ENCODE results near the gene CNTF. TPM values are rescaled to one million over a fixed set of nuclear protein-coding genes. Genes with fewer than 3 reads are reported as not detected.
A peak's percentile ranks its signal among the peaks of the same experiment; 100 is the strongest.

The CNTF gene
- total and polyA plus RNA-seq, 12 donors: 0.16 to 3.0 (median 0.84) TPM

GRCh38 chr11:58582437-58582836 is 40.0 kb upstream of the CNTF start:
- TF ChIP-seq POLR2A (IDR thresholded peaks at IDR 0.05) (no peak), CTCF (IDR thresholded peaks at IDR 0.05) (no peak)
- WGBS, 4 donors: 60 to 67% (median 61%) methylated on average over 1 of the region's 1 CpG
- H3K27me3 ChIP-seq: no peaks in the 10 kb centered on the region
- peak overlapping the region in 1 of 4 donors; percentile 2 for H3K4me3 ChIP-seq
- DNase-seq: no peak
- H3K9me3 ChIP-seq (replicated peaks in 1 of 3): no peaks in the 10 kb centered on the region
- intact Hi-C loops (cut with DNase I): no loop called here
- peaks cover 0 to 7% of the 10 kb centered on the region in 2 donors for H3K36me3 ChIP-seq (replicated peaks in 1 of 2)
- H3K27ac ChIP-seq: no peak overlapping the region
- H3K4me1 ChIP-seq (replicated peaks in 1 of 2): peaks cover 16 to 67% of the 10 kb centered on the region in 2 donors

GRCh38 chr11:58586998-58587397 is 35.5 kb upstream of the CNTF start:
- H3K27me3 ChIP-seq: no peaks in the 10 kb centered on the region
- no peaks in the 10 kb centered on the region for H3K9me3 ChIP-seq (replicated peaks in 1 of 3)
- TF ChIP-seq CTCF (IDR thresholded peaks at IDR 0.05) (no peak), POLR2A (IDR thresholded peaks at IDR 0.05) (no peak)
- H3K4me1 ChIP-seq (replicated peaks in 1 of 2): peaks cover 10 to 56% of the 10 kb centered on the region in 2 donors
- H3K27ac ChIP-seq: no peak overlapping the region
- H3K4me3 ChIP-seq: no peak overlapping the region
- peaks cover 0 to 7% of the 10 kb centered on the region in 2 donors for H3K36me3 ChIP-seq (replicated peaks in 1 of 2)
- 83 to 92% (median 87%) methylated on average over 2 of the region's 2 CpGs for WGBS, 4 donors
- DNase-seq: no peak
- intact Hi-C loops (cut with DNase I): no loop called here

GRCh38 chr11:58591659-58592058 is 30.8 kb upstream of the CNTF start:
- WGBS, 4 donors: 92 to 98% (median 96%) methylated on average over 3 of the region's 3 CpGs

GRCh38 chr11:58592760-58593472 is 29.5 kb upstream of the CNTF start:
- H3K36me3 ChIP-seq (replicated peaks in 1 of 2): no peaks in the 10 kb centered on the region
- no peak overlapping the region for H3K4me3 ChIP-seq
- 81 to 93% (median 86%) methylated on average over 5 of the region's 5 CpGs for WGBS, 4 donors
- no peaks in the 10 kb centered on the region for H3K27me3 ChIP-seq
- DNase-seq: no peak
- intact Hi-C loops (cut with DNase I): no loop called here
- no peaks in the 10 kb centered on the region for H3K9me3 ChIP-seq (replicated peaks in 1 of 3)
- H3K27ac ChIP-seq: no peak overlapping the region
- TF ChIP-seq POLR2A (IDR thresholded peaks at IDR 0.05) (no peak), CTCF (IDR thresholded peaks at IDR 0.05) (no peak)
- H3K4me1 ChIP-seq (replicated peaks in 1 of 2): peaks cover 0 to 24% of the 10 kb centered on the region in 2 donors

More at GRCh38 chr11:58591659-58592058, 30.8 kb upstream of the CNTF start:
- H3K9me3 ChIP-seq (replicated peaks in 1 of 3): no peaks in the 10 kb centered on the region
- no peaks in the 10 kb centered on the region for H3K27me3 ChIP-seq
- peaks cover 0 to 7% of the 10 kb centered on the region in 2 donors for H3K36me3 ChIP-seq (replicated peaks in 1 of 2)
- no peak for TF ChIP-seq CTCF (IDR thresholded peaks at IDR 0.05)
- no peak for TF ChIP-seq POLR2A (IDR thresholded peaks at IDR 0.05)
- peaks cover 0 to 27% of the 10 kb centered on the region in 2 donors for H3K4me1 ChIP-seq (replicated peaks in 1 of 2)
- no peak for DNase-seq
- no peak overlapping the region for H3K27ac ChIP-seq
- H3K4me3 ChIP-seq: no peak overlapping the region
- intact Hi-C loops (cut with DNase I): no loop called here
